ENCODE data around the gene PTPRD.

The PTPRD gene

GRCh38 chr9:10260501-10260900 lies 352.3 kb downstream of the PTPRD start:
- no peak for DNase-seq

DNA sequence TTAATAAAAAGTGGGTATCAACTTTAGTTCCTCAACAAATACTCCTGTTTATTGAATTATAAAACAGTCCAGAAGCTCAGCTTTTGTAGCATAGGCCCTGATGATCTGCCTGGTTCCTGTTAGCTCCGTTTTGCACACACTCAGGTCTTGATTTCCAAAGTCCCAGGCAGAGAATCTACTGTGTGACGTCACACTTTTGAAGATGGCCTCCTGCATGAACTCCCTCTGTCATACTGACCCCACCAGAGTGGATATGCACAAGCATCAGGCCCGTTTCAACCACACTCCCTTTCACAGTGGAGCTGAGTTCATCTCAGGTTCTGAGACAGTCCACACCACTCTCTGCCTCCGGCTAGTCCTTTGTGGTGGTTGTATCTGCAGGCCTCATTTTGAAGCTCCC lies 353.1 kb downstream of the PTPRD start:
- no peak for DNase-seq

GRCh38 chr9:10255758-10256157 lies 357.0 kb downstream of the PTPRD start:
- DNase-seq, result peak; percentile 34

- no peak for DNase-seq
Observed at GRCh38 chr9:10254338-10254737, 358.5 kb downstream of the PTPRD start.

GRCh38 chr9:10253341-10253740 lies 359.5 kb downstream of the PTPRD start:
- DNase-seq, result no peak

- peak; percentile 84 for DNase-seq
Observed at GRCh38 chr9:10252174-10252573, 360.6 kb downstream of the PTPRD start.

- no peak for DNase-seq
Observed at GRCh38 chr9:10251490-10251889, 361.3 kb downstream of the PTPRD start.

DNA sequence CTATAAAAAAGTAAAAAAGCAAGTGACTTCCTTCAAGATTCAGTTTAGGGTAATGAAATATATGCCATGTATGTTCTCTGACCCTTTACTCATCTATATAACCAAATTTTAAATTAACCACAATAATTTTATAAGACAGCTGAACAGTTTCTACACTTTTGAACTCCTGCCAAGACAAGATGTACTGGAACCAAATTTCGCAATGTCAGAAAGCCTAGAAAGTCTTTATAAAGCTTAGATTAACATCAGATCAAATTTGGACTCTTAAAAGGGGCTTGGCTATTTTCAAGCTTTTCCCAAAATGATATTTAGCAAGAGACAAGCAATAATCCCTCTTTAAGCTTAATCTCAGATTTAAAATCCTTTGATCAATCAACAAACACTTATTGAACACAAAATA lies 362.6 kb downstream of the PTPRD start:
- no peak for DNase-seq

- DNase-seq, result no peak
Observed at GRCh38 chr9:10248890-10249289, 363.9 kb downstream of the PTPRD start.

DNA sequence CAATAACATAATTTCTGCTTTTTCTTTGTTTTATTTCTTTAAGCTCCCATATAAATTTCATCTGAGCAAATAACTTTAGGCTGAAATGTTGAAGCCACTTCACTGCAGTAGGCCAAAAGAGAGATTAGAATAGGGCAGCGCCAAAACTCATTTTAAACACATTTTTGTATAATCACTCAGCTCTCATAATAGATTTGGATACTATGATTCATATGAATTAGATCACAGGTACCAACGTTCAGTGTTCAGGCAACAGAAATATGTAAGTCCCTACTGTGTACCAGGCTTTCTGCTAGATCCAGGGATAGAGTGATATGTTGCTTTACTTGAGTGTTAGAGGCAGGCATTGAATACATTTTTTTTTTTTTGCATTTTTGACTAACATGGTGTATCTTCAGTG lies 370.5 kb downstream of the PTPRD start:
- no peak for DNase-seq

DNA sequence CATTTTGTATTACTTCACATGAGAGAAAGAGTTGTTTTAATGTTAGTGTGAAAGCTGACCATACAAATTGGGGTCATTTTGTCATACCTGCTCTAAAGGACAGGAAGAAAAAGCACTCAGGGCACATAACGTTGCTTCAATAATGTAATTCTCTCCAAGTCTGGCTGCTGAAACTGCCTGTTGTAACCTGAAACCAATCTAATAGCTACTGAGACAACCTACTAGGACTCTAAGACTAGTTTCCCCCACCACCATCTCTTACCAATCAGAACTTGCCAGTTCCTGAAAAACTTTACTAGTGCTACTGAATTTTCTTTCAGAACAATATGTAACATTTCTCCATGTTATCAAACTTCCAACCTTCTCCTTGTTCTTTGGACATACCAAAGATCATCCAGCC lies 374.7 kb downstream of the PTPRD start:
- no peak for DNase-seq

- DNase-seq, result no peak
Observed at GRCh38 chr9:10237584-10237983, 375.2 kb downstream of the PTPRD start.

GRCh38 chr9:10236161-10236560 lies 376.6 kb downstream of the PTPRD start:
- DNase-seq, result no peak

GRCh38 chr9:10235376-10235775 lies 377.4 kb downstream of the PTPRD start:
- DNase-seq, result no peak

DNA sequence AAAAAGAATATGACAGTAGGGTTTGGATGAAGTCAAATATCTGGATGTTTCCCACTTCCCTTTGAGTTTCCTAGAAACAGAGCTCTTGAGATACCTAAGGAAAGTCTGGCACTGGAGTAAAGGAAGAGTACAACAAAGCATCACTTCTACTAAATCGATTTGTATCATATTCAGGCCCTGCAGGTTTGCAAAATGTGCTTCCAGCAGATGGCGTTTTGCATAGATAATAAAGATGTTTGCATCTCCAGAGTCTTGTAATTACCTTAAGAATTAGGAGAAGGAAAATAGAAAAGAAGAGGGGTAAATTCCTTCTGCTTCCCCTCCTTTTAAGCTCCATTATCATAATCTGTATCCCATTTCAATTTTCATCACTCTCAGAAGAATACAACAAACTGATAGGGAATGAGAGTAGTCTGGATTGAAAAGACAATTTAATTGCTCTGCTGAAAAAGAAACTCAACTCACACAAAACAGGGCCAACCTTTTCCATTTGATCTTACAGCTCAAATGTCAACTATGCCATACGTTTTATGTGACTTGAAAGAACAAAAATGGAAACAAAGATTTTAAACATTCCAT lies 380.4 kb downstream of the PTPRD start:
- no peak for DNase-seq

DNA sequence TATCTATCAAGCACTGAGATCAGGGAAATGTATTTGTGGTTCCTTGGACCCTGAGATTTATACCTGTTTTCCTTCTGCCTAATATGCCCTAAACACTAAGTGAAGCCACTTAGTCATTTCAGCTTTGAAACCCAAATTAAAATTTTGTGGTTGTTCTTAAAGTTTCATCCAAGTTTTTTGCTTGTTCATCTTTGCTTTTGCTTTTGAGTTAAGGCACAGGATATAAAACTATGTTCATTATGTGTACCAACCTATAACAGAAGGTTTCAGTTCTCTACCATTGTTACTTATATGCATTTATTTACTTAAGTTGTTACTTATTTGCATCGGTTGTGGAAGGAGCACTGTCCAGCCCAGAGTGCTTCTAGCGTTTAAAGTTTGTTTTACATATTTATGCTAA lies 382.3 kb downstream of the PTPRD start:
- no peak for DNase-seq

GRCh38 chr9:10228082-10228481 lies 384.7 kb downstream of the PTPRD start:
- DNase-seq, result no peak

- DNase-seq, result no peak
Observed at GRCh38 chr9:10226996-10227395, 385.8 kb downstream of the PTPRD start.

DNA sequence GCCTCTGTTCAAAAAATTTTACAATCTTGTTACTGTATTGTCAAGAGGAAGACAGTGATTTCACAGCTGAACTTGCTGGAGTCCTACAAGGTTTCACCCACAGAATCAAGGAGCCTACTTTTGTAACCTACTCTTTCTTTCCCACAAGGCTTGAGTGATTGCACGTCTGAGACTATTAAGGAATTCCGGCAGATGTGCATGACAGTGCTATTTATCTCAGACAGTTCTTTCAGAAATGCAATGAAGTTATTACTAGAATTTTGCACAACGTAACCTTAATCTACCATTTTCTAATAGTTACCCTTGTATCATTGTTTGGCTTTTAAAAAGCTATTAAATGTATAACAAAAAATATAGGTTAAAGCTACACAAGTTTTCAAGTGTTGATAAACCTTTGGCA lies 400.1 kb downstream of the PTPRD start:
- no peak for DNase-seq

DNA sequence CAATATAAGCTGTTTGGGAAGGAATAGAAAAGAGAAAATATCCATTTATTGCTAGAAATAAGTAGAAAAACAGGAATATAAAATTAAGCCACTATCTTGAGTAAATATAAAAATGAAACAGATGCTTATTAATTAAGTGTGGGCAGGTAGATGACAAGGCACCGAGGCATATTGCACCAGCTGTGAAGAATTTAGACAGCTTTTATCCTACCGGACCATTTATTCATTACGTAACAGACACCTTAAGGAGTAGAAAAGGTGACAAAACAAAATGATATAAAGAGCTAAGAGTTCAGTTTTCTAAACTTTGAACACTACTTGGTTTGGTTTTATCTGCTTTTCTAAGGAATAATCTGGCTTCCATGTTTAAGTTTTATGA lies 404.1 kb downstream of the PTPRD start:
- no peak for DNase-seq

GRCh38 chr9:10204276-10204675 lies 408.5 kb downstream of the PTPRD start:
- no peak for DNase-seq

- peak; percentile 31 for DNase-seq
Observed at GRCh38 chr9:10173561-10173960, 439.2 kb downstream of the PTPRD start.

GRCh38 chr9:10172476-10172875 lies 440.3 kb downstream of the PTPRD start:
- peak; percentile 43 for DNase-seq

- peak; percentile 74 for DNase-seq
Observed at GRCh38 chr9:10168241-10168640, 444.6 kb downstream of the PTPRD start.

DNA sequence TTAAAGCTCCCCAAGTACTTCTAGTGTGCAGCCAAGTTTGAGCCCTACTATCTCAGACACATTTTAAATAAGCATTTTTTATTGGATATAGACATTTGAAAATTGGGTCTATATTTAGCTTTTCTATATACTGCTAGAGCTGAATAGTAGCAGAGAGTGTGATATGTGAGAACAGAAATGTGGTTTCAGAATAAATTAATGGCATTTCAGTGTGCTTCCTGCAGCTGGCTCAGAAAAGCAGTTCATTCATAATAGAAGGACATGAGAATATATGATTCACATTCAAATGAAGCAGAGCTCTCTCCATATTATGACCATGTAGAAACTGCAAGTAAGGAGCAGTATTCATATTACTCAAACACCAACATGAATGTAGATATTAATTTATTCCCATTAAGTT lies 464.0 kb downstream of the PTPRD start:
- no peak for DNase-seq
